Fibroblast of lung (primary cell): Measurements from ENCODE around the gene MUC3A. TPM values are rescaled to one million over a fixed set of nuclear protein-coding genes. Genes with fewer than 3 reads are reported as not detected.

Source experiments
- DNase-seq, 2 donors: peaks; one replicate each; pipeline versions ENCODE4 v3.0.0 to v3.0.0-alpha.2; 2010; ENCODE audit warnings: low read depth in 2 of 2
- H2AFZ ChIP-seq: 2 replicates; pipeline ENCODE4 v1.5.1; 2012; ENCODE audit warnings: low read length, control low read depth, inconsistent platforms
- H3K27ac ChIP-seq: 2 replicates; pipeline ENCODE4 v1.5.1; 2011; ENCODE audit warnings: low read length, control low read depth; ENCODE audit not compliant: insufficient read depth
- H3K27me3 ChIP-seq: 2 replicates; pipeline ENCODE4 v1.5.1; 2011; ENCODE audit warnings: mild to moderate bottlenecking, low read length; ENCODE audit not compliant: control insufficient read depth, insufficient read depth
- H3K36me3 ChIP-seq: 2 replicates; pipeline ENCODE4 v1.5.1; 2011; ENCODE audit warnings: low read length; ENCODE audit not compliant: control insufficient read depth, insufficient read depth
- H3K4me1 ChIP-seq: 2 replicates; pipeline ENCODE4 v1.5.1; 2011; ENCODE audit warnings: low read length; ENCODE audit not compliant: control insufficient read depth, insufficient read depth; ENCODE audit errors: extremely low read depth
- H3K4me2 ChIP-seq: 2 replicates; pipeline ENCODE4 v1.5.1; 2011; ENCODE audit warnings: low read length, control low read depth; ENCODE audit not compliant: insufficient read depth; ENCODE audit errors: extremely low read depth
- H3K4me3 ChIP-seq, 4 experiments: fragments of 200-600 bp in 1 of 4; sonication (generic) in 1 of 4; replicated peaks in 1 of 4; 2 replicates each; pipeline ENCODE4 v1.5.1; 2011 to 2016; ENCODE audit warnings: low read length in 4 of 4, low read depth in 3 of 4, mild to moderate bottlenecking in 3 of 4, control low read depth in 2 of 4, inconsistent platforms in 1 of 4, mixed read lengths in 1 of 4; ENCODE audit not compliant: insufficient read depth in 1 of 4; ENCODE audit errors: control extremely low read depth in 1 of 4
- H3K79me2 ChIP-seq: 2 replicates; pipeline ENCODE4 v1.5.1; 2012; ENCODE audit warnings: mild to moderate bottlenecking, low read length, inconsistent platforms; ENCODE audit not compliant: control insufficient read depth, insufficient read depth
- H3K9ac ChIP-seq: 2 replicates; pipeline ENCODE4 v1.5.1; 2011; ENCODE audit warnings: mild to moderate bottlenecking, low read length, control low read depth; ENCODE audit not compliant: insufficient read depth
- H3K9me3 ChIP-seq: 2 replicates; pipeline ENCODE4 v1.5.1; 2012; ENCODE audit warnings: low read depth, low read length; ENCODE audit not compliant: control insufficient read depth, insufficient read depth
- H4K20me1 ChIP-seq: 2 replicates; pipeline ENCODE4 v1.5.1; 2011; ENCODE audit warnings: low read length; ENCODE audit not compliant: control insufficient read depth, insufficient read depth; ENCODE audit errors: extremely low read depth
- CTCF ChIP-seq, 2 donors: IDR thresholded peaks in 1 of 2; conservative IDR thresholded peaks in 1 of 2; 1 replicate in 1 of 2; 2 replicates in 1 of 2; pipeline ENCODE4 v1.5.1; 2011 to 2012; ENCODE audit warnings: low read length in 2 of 2, control low read depth in 1 of 2, inconsistent platforms in 1 of 2, low read depth in 1 of 2, mild to moderate bottlenecking in 1 of 2
- EZH2 ChIP-seq: IDR thresholded peaks from 2 replicates; pipeline ENCODE4 v1.5.1; 2012; ENCODE audit warnings: low read length, control low read depth, mild to moderate bottlenecking; ENCODE audit errors: missing control alignments
- polyA plus RNA-seq, 2 donors: library from polyadenylated mRNA; depleted of rRNA in 1 of 2; stranded (reverse) in 1 of 2; unstranded in 1 of 2; fragments of >200 nt; gene quantifications; 2 replicates each; pipeline ENCODE4 v1.2.1, GENCODE V29; 2011 to 2012; ENCODE audit warnings: missing spikeins in 1 of 2
- total RNA-seq: library from RNA; depleted of rRNA; stranded (reverse); fragments of >200 nt; gene quantifications from 2 replicates; pipeline ENCODE4 v1.2.1, GENCODE V29; 2014

The MUC3A gene
- total and polyA plus RNA-seq, 2 donors (not counting 1 experiment from before 2014, with no cell fraction given) = not detected

- H3K9ac ChIP-seq = no peak overlapping the region
- TF ChIP-seq CTCF (conservative IDR thresholded peaks at IDR 0.05 in 1 of 2, IDR thresholded peaks at IDR 0.05 in 1 of 2; ENCODE audit: low read depth in 1 of 2, low read length in 2 of 2) (no peak), EZH2 (no peak)
- H3K27ac ChIP-seq = no peak overlapping the region
- H3K36me3 ChIP-seq = no peaks in the 10 kb centered on the region
- H3K4me1 ChIP-seq = peaks cover 2% of the 10 kb centered on the region
- no peaks in the 10 kb centered on the region for H3K79me2 ChIP-seq
- no peaks in the 10 kb centered on the region for H4K20me1 ChIP-seq
- no peaks in the 10 kb centered on the region for H3K27me3 ChIP-seq
- H3K4me3 ChIP-seq = no peak overlapping the region
- no peak overlapping the region for H2AFZ ChIP-seq
- no peak overlapping the region for H3K4me2 ChIP-seq
- no peaks in the 10 kb centered on the region for H3K9me3 ChIP-seq
- no peak for DNase-seq
These were observed 5.2 kb upstream of the MUC3A start for GRCh38 chr7:100944138-100944537.

GRCh38 chr7:100946111-100946510 lies 3.2 kb upstream of the MUC3A start:
- no peaks in the 10 kb centered on the region for H4K20me1 ChIP-seq
- H2AFZ ChIP-seq = no peak overlapping the region
- no peaks in the 10 kb centered on the region for H3K9me3 ChIP-seq
- peaks cover 2% of the 10 kb centered on the region for H3K4me1 ChIP-seq
- no peak overlapping the region for H3K4me2 ChIP-seq
- no peak for DNase-seq
- H3K27ac ChIP-seq = no peak overlapping the region
- no peaks in the 10 kb centered on the region for H3K36me3 ChIP-seq
- peaks cover 2% of the 10 kb centered on the region for H3K27me3 ChIP-seq
- H3K79me2 ChIP-seq = no peaks in the 10 kb centered on the region
- H3K4me3 ChIP-seq = no peak overlapping the region
- no peak overlapping the region for H3K9ac ChIP-seq
- no peak for TF ChIP-seq EZH2
- no peak for TF ChIP-seq CTCF (conservative IDR thresholded peaks at IDR 0.05 in 1 of 2, IDR thresholded peaks at IDR 0.05 in 1 of 2; ENCODE audit: low read depth in 1 of 2, low read length in 2 of 2)

- no peaks in the 10 kb centered on the region for H4K20me1 ChIP-seq
- no peak overlapping the region for H2AFZ ChIP-seq
- no peak overlapping the region for H3K4me3 ChIP-seq
- no peaks in the 10 kb centered on the region for H3K9me3 ChIP-seq
- peaks cover 2% of the 10 kb centered on the region for H3K27me3 ChIP-seq
- TF ChIP-seq EZH2 (no peak), CTCF (conservative IDR thresholded peaks at IDR 0.05 in 1 of 2, IDR thresholded peaks at IDR 0.05 in 1 of 2; ENCODE audit: low read depth in 1 of 2, low read length in 2 of 2) (no peak)
- no peaks in the 10 kb centered on the region for H3K36me3 ChIP-seq
- no peaks in the 10 kb centered on the region for H3K79me2 ChIP-seq
- H3K4me2 ChIP-seq = no peak overlapping the region
- no peak overlapping the region for H3K27ac ChIP-seq
- H3K9ac ChIP-seq = no peak overlapping the region
- H3K4me1 ChIP-seq = peaks cover 2% of the 10 kb centered on the region
- DNase-seq = no peak
These were observed 2.5 kb upstream of the MUC3A start for GRCh38 chr7:100946766-100947365.
